K562 (cell line): ENCODE results near the gene SDR39U1.

Experiments
- ARHGAP35 ChIP-seq: fragments of 450-650 bp; IDR thresholded peaks from 2 replicates; pipeline ENCODE4 v1.6.1; 2018; ENCODE audit not compliant: partially characterized antibody
- CBX1 ChIP-seq: sonication (generic); IDR thresholded peaks from 2 replicates; pipeline ENCODE4 v1.6.1; 2016; ENCODE audit warnings: antibody characterized with exemption, low read depth, mild to moderate bottlenecking
- CREB1 ChIP-seq, 2 experiments: sonication (generic) in 1 of 2; formaldehyde crosslinking in 1 of 2; IDR thresholded peaks; 2 replicates each; pipeline versions ENCODE4 v1.6.1 to v1.8.0; 2012 to 2022; ENCODE audit warnings: inconsistent platforms in 1 of 2, mild to moderate bottlenecking in 1 of 2, missing genetic modification reagents in 1 of 2, moderate library complexity in 1 of 2
- CTCF ChIP-seq, 3 experiments: IDR thresholded peaks in 2 of 3; conservative IDR thresholded peaks in 1 of 3; 2 replicates each; pipeline ENCODE4 v1.5.1; 2011 to 2012; ENCODE audit warnings: low read length in 3 of 3, mild to moderate bottlenecking in 3 of 3, control low read depth in 2 of 3, improper control_type of control experiment in 1 of 3, inconsistent platforms in 1 of 3, low read depth in 1 of 3, mixed read lengths in 1 of 3, moderate library complexity in 1 of 3; ENCODE audit not compliant: insufficient read depth in 2 of 3
- EP300 ChIP-seq: IDR thresholded peaks from 2 replicates; pipeline ENCODE4 v1.6.1; 2012; ENCODE audit warnings: low read length, improper control_type of control experiment
- FOXJ3 ChIP-seq: sonication (generic); formaldehyde crosslinking; IDR thresholded peaks from 2 replicates; pipeline ENCODE4 v1.4.0; 2020; ENCODE audit warnings: mild to moderate bottlenecking, missing genetic modification reagents
- GTF2F1 ChIP-seq: IDR thresholded peaks from 2 replicates; pipeline ENCODE4 v1.6.1; 2011; ENCODE audit warnings: low read depth, low read length, improper control_type of control experiment
- MAX ChIP-seq: sonication (generic); formaldehyde crosslinking; IDR thresholded peaks from 2 replicates; pipeline ENCODE4 v1.9.0; 2022; ENCODE audit warnings: mild to moderate bottlenecking, missing genetic modification reagents
- POLR2AphosphoS5 ChIP-seq: IDR thresholded peaks from 2 replicates; pipeline ENCODE4 v1.6.1; 2011; ENCODE audit warnings: mild to moderate bottlenecking, low read depth, low read length, moderate library complexity; ENCODE audit not compliant: control insufficient read depth, insufficient read depth
- REST ChIP-seq, 2 experiments: fragments of 450-650 bp; formaldehyde crosslinking in 1 of 2; IDR thresholded peaks; 2 replicates each; pipeline versions ENCODE4 v1.4.0 to v1.6.1; 2014 to 2020; ENCODE audit warnings: mild to moderate bottlenecking in 2 of 2, borderline replicate concordance in 1 of 2, low read depth in 1 of 2
- ZBTB1 ChIP-seq: sonication (generic); formaldehyde crosslinking; IDR thresholded peaks from 2 replicates; pipeline ENCODE4 v1.8.1; 2023; ENCODE audit warnings: missing genetic modification reagents, low read depth, mild to moderate bottlenecking, borderline replicate concordance
- ZFP30 ChIP-seq: fragments of 250-450 bp; sonication (Bioruptor Pico); IDR thresholded peaks from 2 replicates; pipeline ENCODE4 v1.8.0; 2022; ENCODE audit warnings: moderate library complexity, mild to moderate bottlenecking, inconsistent platforms, borderline replicate concordance
- ZKSCAN1 ChIP-seq: fragments of 150-350 bp; IDR thresholded peaks from 2 replicates; pipeline ENCODE4 v1.6.1; 2016; ENCODE audit warnings: low read depth, low read length
- ZNF217 ChIP-seq: sonication (generic); formaldehyde crosslinking; IDR thresholded peaks from 2 replicates; pipeline ENCODE4 v1.8.0; 2022; ENCODE audit warnings: mild to moderate bottlenecking, missing genetic modification reagents

GRCh38 chr14:24411443-24412389 is 30.9 kb downstream of the SDR39U1 start:
- TF ChIP-seq CTCF (IDR thresholded peaks at IDR 0.05 in 2 of 3, conservative IDR thresholded peaks at IDR 0.05 in 1 of 3; ENCODE audit: insufficient read depth in 2 of 3, low read depth in 1 of 3, low read length in 3 of 3) = peak; percentile 64 to 73 (median 72)
- TF ChIP-seq MAX (CRISPR knock-in tag) = no peak
- TF ChIP-seq CBX1 = no peak
- no peak for TF ChIP-seq ZNF217 (CRISPR knock-in tag)
- no peak for TF ChIP-seq POLR2AphosphoS5
- TF ChIP-seq ZKSCAN1 = no peak
- no peak for TF ChIP-seq CREB1 (IDR thresholded peaks at IDR 0.05)
- no peak for TF ChIP-seq CREB1 (CRISPR knock-in tag; IDR thresholded peaks at IDR 0.05)
- no peak for TF ChIP-seq ZFP30 (CRISPR knock-in tag)
- peak; percentile 61 for TF ChIP-seq REST (IDR thresholded peaks at IDR 0.05; ENCODE audit: borderline replicate concordance)
- no peak for TF ChIP-seq REST (CRISPR knock-in tag; IDR thresholded peaks at IDR 0.05; ENCODE audit: low read depth)
- no peak for TF ChIP-seq FOXJ3 (CRISPR knock-in tag)
- no peak for TF ChIP-seq GTF2F1
- TF ChIP-seq ZBTB1 (CRISPR knock-in tag) = no peak
- no peak for TF ChIP-seq ARHGAP35
- TF ChIP-seq EP300 = no peak
